ENCODE measurements around the gene MYADM.
"Not testable (repeated sequence)": the region's sequence is repeated elsewhere in the genome, so short reads cannot be mapped to it uniquely, and the experiment has no call there.

Gene MYADM

DNA sequence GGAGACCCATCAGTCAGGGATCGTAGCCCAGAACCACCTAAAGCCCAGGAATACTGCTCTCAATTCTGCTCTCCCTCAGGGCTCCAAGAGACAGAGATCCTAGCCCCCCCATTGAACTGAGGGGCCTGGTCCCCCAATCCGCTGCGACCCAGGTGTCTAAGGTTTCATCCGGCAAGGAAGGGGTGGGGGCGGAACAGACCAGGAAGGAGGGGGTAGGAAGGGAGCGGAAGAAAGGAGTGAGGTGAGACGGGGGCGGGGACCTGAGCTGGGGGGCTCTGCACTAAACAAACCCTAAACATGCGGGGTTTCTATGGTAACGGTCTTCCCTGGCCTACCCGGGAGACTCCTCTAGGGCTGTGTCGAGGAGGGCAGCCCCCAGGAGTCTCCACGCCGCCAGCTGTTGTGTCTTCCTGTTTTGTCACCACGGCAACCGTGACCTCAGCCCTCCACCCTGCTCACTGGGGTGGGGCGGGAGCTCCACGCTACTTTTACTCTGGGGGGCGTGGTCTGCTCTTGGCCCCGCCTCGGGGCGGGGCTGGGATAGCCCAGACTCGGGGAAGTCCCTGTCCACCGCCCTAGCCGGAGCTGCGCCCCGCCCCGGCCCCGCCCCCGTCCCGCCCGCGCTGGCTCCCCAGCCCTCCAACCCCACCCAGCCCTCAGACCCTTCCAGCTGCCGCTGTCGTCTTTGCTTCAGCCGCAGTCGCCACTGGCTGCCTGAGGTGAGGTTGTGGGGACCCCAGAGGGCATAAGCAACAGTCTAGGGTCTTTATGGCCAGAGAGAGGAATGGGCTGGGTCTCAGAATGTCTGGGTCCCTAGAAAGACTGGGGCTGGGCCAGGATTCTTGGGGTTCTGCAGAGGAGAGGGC, at the start of gene MYADM:
Gene MYADM, plus strand, starts transcription at position 659 of the 866 bp plus-strand sequence. CDS start 5,647 bp downstream, outside the sequence.
- DNase-seq = no peak

- DNase-seq = no peak
Observed at GRCh38 chr19:53818756-53819155, 48.9 kb upstream of the MYADM start.

DNA sequence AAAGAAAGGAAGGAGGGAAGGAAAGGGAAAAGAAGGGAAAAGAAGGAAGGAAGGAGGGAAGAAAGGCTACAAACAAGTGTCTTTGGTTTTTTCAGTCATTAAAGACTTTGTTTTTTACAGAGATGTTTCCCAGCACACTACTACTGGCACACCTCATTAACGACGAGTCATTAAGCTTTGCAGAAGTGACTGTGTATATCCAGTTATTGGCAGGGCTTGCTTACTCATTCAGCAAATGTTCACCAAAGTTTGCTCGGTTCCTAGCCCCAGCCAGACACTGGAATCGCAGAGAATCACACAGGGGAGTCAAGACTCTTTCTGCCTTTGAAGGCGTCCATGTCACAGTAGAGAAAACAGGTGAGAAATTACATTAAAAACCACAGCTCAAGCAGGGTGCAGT, 47.8 kb upstream of the MYADM start:
- DNase-seq = no peak

DNA sequence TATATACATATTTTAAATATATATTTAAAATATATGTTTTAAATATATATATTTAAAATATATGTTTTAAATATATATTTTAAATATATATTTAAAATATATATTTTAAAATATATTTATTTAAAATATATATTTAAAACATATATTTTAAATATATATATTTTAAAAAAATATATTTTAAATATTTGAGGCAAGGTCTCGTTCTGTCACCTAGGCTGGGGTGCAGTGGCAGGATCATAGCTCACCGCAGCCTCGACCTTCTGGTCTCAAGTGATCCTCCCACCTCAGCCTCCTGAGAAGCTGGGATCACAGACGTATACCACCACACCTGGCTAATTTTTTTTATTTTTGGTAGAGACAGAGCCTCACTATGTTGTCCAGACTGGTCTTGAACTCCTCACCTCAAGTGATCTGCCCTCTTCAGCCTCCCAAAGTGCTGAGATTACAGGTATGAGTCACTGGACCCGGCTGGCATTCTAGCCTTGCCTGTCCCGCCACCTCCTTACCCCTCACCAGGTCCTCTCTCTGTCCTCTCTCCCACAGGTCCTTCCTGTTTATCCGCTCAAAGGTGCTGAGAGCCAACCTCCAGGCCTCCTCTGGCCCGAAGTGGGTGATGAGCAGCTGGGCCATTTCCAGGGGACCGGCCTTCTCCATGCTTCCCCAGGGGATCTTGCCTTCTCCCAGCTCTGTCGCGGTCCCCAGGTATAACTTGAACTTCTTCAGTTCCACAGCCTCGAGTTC, 44.1 kb upstream of the MYADM start:
- no peak for DNase-seq

DNA sequence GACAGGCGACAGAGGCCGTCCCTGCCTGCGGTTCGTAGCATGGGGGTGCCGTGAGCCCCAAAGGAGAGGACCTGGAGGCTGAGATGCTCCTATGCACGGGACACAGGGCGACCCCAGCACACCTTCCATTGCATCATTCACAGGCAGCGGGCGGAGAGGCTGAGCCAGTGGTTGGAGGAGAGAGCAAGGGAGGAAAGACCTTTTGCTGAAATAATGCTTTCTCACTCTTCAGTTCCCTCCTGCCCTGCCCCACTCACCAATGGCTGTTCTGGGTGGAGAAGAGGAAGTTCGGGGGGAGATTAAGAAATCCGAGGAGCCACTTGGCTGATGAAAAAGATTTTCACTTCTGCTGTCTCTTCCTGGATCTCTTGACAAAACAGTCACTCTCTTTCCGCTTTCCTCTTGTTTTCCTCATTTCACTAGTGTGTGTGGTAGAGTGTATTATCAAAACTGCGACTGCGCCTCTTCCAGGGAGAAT, 43.5 kb upstream of the MYADM start, which contains the start of gene NLRP12:
Gene NLRP12, minus strand, starts transcription at position 181 of the 478 bp plus-strand sequence. Its CDS starts 140 bp downstream, at position 41.
- no peak for DNase-seq

DNA sequence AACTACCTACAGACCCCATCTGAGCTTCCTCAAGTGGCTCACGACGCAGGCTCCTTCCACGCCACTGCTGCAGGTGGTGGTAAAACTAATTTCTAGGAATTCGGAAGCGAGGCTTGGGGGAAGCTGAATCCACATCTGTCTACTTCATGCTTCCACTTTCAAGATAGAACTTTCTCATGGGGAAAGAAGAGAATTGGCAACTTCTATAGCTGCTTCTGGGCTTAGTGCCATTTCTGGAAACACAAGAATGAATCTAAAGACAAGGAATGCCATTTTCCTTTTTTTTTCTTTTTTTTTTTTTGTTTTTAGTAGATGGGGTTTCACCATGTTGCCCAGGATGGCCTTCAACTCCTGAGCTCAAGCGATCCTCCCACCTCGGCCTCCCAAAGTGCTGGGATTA, 40.8 kb upstream of the MYADM start:
- no peak for DNase-seq

DNA sequence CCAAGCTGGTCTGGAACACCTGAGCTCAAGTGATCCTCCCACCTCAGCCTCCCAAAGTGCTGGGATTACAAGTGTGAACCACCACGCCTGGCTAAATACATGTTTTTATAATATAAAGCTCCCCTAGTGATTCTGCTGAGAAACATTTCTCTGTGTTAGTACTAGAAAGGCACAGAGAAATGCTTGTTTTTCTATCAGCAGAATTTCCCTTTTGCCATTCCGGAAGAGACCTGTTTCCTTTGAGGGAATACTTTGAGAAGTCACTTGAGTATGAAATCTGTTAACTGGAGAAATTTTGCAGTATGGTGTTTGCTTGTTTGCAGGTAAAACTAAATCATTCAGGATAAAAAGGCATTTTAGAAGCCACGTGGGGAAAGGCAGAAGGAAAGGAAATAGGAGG, 39.2 kb upstream of the MYADM start:
- DNase-seq = no peak

GRCh38 chr19:53832861-53833260, 34.8 kb upstream of the MYADM start:
- DNase-seq = not testable (repeated sequence)

GRCh38 chr19:53838446-53838845, 29.2 kb upstream of the MYADM start:
- not testable (repeated sequence) for DNase-seq

GRCh38 chr19:53840241-53840640, 27.4 kb upstream of the MYADM start:
- DNase-seq = not testable (repeated sequence)

DNA sequence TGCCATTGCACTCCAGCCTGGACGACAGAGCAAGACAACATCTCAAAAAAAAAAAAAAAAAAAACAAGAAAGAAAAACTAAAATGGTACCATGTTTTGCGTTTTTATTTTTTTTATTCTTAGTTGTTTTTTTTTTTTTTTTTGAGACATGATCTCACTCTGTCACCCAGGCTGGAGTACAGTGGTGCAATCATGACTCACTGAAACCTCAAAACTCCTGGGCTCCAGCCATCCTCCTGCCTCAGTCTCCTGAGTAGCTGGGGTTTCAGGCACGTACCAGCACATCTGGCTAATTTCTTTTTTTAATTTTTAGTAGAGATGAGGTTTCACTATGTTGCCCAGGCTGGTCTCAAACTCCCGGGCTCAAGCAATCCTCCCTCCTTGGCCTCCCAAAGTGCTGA, 26.8 kb upstream of the MYADM start:
- not testable (repeated sequence) for DNase-seq

DNA sequence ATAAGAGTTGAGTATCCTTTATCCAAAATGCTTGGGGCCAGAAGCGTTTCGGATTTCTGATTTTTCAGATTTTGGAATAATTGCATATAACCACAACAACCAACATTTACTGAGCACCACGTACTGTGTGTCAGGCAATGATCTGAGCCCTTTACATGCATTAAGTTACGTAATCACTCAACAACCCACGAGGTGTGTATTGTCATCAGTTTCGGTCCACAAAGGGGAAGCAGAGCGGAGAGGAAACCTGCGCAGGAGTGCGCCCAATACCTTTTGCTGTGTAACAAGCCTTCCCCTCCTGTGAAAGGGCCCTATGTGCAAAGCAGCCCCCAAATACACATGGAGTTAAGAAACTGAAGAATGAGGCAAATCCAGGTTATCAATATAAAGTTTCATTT, 22.8 kb upstream of the MYADM start:
- DNase-seq = no peak

DNA sequence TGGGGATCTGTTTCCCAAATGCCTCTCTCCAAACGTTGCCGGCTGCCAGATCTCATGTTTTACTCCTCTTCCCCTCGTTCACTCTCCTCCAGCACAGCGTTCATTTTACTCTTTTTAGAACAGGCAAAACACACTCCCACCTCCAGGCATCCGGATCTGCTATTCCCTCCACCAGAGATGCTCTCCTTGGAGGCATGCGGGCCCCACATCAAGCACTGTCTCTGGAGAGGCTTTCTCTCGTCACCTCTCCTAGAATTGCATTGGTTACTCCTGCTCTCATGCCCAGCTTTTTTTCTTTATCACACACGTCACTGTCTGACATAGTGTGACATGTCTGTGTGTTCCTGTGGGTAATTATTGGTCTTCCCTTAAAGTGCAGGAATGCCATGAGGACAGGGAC, 20.1 kb upstream of the MYADM start:
- DNase-seq = no peak

- no peak for DNase-seq
Observed at GRCh38 chr19:53849237-53849676, 18.4 kb upstream of the MYADM start.

GRCh38 chr19:53853707-53854106, 14.0 kb upstream of the MYADM start:
- DNase-seq = no peak

GRCh38 chr19:53864308-53864836, 3.3 kb upstream of the MYADM start:
- no peak for DNase-seq

DNA sequence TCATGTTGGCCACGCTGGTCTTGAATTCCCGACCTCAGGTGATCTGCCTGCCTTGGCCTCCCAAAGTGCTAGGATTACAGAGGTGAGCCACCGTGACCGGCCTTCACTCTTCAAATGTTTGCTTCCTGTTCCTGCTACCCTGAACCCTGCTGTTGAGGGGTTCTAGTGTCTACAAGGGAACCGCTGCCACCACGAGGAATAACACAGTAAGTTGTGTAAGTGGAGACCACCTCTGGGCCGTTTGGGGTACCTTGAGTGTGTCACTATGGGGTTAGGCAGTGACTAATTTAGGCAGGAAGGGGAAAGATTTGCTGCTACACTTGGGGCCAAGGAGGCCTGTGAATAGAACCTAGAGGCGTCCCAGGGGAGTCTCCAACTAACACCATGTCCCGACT, 2.2 kb upstream of the MYADM start:
- no peak for DNase-seq

DNA sequence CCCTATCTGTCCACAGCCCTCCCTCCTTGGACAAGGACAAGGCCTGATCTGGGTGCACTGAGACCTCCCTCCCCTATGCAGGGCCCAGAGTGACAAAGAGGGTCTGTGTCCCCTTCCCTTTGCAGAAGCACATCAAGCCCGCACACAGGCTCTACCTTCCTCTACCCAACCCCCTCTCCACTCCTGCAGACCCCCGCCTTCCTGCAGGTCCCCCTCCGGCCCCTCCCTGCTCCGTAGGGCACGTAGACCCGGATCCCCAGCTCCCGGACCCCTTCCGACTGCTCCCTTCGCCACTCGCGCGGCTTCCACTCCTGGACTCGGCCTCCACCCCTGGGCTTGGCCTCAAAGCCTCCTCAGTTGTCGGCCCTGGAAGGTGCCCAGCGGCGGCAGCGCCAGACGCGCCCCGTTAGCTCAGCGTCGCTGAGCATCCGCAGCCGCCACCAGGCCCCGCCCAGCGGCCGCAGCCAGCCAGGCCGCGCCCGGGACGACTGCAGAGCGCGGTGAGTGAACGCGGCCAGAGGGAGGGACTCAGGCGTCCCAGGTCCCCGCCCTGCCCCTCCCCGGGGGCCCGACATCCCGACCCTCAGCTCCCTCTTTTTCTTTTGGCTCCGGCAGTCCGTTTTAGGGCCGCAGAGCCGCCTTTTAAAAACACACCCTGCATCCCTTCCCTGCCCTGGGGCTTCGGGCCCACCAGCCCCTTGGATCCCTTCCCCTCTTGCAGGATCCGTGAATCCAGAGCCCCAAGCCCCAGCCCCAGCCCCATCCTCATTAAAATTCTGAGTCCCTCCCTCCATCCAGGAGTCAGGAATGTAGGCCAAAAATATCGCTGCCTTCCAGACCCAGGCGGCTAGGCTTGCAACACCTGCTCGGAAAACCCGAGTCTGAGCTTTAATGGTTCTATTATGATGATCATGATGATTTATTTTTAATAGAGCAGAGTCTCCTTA, 1.5 kb upstream of the MYADM start:
- DNase-seq = no peak

GRCh38 chr19:53866865-53867224, 838 bp upstream of the MYADM start:
- DNase-seq = no peak

GRCh38 chr19:53868091-53868891, 608 bp downstream of the MYADM start:
- no peak for DNase-seq

Data from NCI-H1105 treated with DMSO at 0.1 percent for 48 hours (cell line).